Right renal pelvis (tissue), 4 donors: ENCODE measurements around the gene MYZAP. TPM values are rescaled to one million over a fixed set of nuclear protein-coding genes. Genes with fewer than 3 reads are reported as not detected.
"Not testable (repeated sequence)": the region's sequence is repeated elsewhere in the genome, so short reads cannot be mapped to it uniquely, and the experiment has no call there.

Experiments
- DNase-seq, 4 donors: peaks; one replicate each; pipeline ENCODE4 v3.0.0-alpha.2; 2013; ENCODE audit warnings: low read depth in 4 of 4, low spot score in 3 of 4, missing footprints in 1 of 4
- polyA plus RNA-seq, 4 donors: library from polyadenylated mRNA; unstranded; fragments of 120-200 nt; gene quantifications; one replicate each; pipeline ENCODE4 v1.2.1, GENCODE V29; 2013; ENCODE audit not compliant: insufficient read length in 4 of 4

The MYZAP gene
- polyA plus RNA-seq, 4 donors: 7.2 to 9.7 (median 9.0) TPM

DNA sequence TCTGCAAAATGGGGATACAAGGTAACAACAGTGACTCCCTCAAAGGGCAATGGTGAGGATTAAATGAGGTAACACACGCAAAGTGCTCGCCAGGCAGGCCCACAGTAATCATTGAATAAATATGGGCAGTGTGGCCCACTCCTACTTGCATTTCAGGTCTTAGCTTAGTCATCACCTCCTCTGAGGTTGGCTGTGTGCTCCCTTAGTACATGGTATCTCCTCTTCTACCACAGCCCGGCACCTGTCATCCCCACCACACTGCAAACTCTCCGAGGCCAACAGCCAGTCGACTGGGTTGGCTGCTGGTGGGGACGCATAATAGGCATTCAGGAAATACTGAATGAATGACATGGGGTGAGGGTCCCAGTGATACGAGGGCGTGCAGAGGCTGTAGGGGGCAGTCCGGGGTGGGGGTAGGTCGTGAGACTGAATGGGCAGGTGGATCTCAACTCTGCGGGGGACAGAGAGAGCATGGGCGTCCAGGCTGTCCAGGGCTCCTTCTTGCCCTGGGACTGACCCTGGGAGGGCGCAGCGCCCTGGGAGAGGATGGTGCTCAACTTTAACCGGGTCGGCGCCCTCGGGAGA lies 375 bp upstream of the MYZAP start:
- no peak for DNase-seq

DNA sequence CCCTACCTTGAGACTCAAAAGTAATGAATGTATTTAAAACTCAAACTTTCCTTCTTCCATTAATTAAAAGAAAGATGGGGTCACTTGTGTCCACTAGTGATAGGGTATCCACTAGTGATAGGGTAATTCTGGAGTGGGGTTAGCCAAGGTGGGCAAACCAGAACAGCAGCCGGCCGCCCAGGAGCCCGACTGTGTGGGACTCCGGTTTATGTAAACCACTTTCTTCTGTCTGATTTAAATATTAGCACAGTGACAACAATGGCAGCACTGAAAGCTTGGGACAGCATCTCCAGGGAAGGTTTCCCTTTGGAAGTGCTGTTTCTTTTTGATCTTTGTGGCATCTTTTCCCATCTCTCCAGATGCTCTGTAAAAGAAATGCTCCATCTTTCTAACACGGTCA lies 722 bp downstream of the MYZAP start:
- DNase-seq: no peak

DNA sequence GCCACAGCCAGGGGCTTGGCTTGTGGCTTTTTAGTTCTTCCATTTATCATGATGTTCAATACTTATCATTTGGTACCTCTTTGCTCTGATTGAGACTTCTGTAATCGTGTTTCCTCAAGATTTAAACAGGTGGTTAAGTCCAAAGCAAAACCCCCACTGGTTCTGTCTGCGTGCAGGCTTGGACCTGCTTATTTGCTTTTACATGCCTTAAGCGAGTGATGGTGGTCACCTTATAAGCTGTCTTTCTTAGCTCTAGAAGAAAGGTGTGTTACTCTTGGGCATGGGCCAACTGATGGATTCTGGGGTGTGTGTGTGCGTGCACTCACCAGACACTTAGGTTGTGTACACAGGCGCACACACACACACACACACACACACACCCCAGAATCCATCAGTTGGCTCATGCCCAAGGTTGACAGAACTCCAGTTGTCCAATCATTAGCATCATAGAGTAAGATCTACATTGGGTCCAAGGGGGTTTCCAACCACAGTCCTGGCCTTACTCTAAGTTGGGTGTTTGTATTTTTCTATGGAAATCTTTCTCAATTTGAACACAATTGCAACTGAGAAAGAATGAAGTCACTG lies 1.2 kb downstream of the MYZAP start:
- no peak for DNase-seq

DNA sequence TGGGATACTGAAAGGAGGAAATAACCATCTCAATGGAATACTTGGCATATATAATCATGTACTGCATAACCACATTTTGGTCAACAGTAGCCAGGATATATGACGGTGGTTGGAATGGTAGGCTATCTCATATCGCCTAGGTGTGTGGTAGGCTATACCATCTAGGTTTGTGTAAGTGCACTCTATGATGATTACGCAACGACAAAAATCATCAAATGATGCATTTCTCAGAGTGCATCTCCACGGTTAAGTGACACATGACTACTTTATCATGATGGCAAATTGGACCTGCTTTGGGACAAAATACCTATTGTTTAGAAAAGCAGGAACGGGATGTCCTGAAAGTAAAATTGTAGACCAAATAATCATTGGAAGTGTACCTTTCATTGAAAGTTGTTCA lies 2.8 kb downstream of the MYZAP start:
- no peak for DNase-seq

DNA sequence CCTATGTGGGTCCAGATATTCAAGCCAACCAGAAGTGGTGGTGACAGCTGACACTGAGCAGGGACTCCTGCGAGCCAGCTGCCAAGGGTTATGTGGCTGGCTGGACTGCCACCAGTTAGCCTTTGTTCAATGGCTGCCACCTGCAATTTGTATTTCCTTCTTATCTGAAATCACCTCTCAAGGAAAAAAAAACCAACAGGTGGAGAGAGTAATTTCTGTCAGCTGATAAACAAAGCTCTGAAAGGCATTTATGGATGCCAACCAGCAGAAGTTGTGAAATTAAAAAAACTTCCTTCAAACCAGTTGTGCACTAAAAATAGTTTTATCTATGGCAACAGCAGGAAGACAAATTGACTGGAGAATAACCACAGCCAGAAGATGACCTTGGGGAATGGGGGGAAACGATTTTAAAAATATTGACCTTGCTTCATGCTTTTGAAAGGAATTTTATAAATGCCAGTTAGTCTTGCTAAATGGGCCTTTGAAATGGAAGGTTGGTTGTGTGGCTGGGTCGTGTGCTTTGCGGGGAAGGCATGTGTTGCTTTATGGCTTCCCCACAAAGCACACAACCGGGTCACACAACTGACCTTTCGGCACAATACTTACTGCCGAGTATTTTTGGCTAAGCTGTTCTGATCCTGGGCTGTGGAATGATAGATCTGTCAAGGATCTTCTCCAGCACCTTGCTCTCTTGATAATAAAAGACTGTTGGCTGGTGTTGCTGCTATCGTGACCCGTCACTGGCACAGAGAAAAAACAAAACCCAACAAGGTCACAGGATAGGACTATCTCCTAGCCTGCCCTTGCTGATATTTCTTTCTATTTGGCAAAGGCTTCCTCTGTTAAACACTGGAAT lies 3.5 kb downstream of the MYZAP start:
- DNase-seq: no peak

DNA sequence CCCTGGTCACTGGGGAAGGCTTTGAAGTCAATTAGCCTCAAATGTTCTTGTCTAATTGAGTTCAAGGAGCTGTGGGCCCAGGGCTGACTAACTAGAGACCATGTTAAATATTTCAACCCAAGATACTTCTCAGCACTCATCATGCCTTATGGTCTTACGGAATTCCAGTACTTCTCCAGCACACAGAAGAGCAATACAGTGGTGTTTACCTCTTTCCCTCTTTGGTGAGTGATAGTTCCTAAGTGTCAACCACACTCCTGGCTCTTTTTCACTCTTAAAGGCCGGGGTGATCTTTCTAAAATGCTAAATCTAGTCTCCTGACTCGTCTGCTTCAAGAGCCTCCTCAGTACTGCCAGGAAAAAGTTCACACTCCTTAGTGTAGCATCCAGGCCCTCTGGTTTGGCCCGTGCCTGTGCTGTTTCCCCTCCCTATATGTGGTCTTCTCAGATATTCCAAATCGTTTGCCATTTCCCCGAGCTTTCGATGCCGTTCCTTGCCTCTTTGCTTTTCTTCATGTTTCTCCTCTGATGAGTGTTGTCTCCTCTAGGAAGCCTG lies 4.7 kb downstream of the MYZAP start:
- DNase-seq: no peak

DNA sequence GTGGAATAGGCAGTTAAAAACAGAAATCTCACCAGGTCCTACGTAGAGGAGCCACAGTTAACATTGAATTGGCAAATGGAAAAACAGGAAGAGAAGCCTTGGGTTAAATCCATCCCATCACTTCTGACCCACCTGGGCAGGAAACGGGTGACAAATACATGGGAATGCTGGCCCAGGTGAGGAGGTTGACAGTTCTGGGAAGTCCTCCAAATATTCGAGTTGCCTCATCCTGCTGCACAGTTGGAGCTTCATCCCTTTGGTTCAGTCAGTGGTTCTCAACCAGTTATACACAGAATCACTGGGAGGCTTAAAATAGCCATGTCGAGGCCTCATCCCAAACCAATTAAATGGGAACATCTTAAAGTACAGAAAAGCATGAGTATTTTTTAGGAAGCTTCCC lies 5.3 kb downstream of the MYZAP start:
- no peak for DNase-seq

DNA sequence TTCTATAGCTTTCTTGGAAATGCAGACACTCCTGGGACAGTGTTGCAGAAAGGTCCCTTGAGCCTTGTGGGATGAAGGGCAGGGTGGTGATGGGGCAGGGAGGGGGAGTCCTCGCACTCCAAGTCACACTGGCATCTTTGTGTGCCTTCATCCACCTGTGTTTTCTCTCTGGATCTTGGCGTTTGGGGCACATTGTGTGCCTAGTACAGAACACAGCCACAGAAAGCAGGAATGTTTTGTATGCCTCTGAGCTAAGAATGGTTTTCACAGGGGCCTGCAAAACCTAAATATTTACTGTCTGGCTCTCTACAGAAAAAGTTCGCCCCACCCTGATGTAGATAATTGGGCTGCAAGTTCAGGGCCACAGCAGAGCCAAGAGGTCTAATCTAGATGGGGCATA lies 5.7 kb downstream of the MYZAP start:
- no peak for DNase-seq

DNA sequence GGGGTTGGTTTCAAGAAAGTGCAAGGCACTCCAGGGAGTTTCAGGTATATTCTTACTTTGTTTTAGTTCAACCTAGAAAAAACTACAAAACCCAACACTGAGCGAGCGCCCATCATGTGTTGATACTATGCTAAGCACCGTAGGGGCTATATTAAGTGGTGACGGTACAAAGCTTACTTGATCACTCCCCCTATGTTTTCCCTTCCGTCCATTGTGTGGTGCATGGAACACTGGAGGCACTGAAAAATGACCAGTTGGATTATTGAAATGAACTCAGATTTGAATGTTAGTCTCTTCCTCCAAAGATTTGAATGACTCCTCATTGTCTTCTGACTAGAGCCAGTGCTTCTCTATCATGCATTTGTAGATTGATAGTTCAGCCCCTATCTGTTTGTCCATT lies 6.6 kb downstream of the MYZAP start:
- DNase-seq: no peak

DNA sequence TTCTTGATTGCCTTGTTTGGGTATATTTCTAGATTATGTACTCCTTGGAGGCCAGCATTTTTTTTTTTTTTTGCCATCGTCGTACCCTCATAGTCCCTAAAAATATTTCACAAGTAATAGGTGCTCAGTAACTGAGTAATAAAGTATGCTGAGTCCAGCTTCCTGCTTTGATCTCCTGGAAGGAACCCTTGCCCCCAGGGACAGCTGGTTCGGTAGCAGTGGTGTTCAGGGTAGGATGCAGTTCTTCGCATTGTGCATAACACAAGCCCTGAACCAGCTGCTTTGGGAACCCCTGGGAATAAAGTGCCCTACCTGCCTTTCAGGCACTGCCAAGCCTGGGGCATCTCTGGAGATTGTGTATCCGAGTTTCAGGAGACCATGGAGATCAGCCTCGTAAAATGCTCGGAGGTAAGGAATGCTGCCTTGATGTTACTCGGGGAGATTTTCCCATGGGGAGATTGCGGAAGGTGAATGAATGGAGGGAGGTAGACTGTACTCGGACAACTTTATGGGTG lies 7.6 kb downstream of the MYZAP start:
- DNase-seq: no peak

DNA sequence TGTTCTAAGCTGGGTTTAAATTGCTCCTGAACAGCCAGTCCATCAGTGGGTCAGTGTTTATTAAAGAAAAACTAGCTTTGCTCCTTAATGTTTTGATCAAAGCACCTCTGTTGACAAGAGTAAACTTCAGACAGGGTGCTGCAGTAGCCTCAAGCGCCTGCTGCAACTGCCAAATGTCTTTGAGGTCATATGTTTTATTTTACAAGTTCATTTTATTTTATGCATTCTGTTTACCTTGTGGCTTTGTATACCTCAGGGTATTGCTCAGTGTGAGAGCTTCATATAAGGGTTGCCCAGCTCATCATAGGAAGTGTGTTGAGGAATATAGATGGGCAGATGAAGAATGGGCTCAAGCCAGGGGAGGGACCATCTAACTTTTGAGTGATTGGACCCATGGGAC lies 8.5 kb downstream of the MYZAP start:
- no peak for DNase-seq

DNA sequence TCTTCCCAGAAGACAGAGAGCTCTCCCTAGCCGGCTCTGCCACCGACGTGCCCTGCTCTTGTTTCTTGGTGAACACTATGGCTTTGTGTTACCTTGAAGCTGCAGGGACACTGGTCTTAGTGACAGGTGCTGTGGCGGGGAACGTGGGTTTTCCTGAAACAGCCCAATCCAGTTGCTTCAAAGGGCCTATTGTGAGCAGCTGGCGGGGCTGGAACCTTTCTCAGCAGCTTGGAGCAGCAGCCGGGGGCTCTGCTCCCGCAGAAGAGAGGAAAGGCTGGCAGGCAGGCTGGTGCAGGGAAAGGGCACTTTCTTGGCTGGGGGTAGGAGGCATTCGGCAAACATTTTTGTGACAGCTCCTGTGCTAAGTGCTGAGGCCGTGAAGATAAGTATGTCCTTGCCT lies 12.8 kb downstream of the MYZAP start:
- DNase-seq: no peak

DNA sequence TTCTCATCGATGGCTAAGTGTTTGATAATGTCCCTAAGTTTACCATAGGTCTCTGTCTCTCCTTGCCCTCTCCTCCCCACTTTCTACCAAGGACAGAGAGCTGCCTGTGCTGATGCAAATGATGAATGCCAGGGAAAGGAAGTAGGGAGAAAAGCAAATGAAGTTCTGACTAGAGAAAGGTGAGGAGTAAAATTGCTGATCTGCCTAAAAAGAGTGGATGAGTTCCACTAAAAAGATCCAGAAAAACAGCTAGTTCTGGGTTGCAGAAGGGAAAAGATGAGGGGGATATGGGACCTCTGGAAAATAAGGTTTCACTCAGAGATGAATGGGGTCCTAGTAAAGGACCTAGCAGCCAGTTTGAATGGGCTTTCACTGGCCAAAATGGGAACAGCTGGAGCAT lies 13.8 kb downstream of the MYZAP start:
- no peak for DNase-seq

DNA sequence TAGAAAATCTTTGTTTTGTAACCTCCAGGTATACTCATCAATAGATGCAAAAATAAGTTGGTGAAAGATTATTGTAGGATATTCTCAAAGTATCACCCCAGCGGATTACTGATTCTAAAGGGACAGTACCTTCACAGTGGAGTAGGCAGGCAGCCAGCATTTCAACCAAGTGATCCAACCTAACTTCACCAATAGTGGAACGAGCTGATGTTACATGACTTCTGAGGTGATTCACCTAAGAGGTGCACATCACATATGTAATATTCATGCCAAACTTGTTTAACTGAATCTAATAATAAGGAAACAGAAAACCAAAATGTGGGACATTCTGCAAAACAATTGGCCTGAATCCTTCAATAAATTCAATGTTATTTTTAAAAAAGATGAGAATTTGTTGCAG lies 14.3 kb downstream of the MYZAP start:
- DNase-seq: no peak

DNA sequence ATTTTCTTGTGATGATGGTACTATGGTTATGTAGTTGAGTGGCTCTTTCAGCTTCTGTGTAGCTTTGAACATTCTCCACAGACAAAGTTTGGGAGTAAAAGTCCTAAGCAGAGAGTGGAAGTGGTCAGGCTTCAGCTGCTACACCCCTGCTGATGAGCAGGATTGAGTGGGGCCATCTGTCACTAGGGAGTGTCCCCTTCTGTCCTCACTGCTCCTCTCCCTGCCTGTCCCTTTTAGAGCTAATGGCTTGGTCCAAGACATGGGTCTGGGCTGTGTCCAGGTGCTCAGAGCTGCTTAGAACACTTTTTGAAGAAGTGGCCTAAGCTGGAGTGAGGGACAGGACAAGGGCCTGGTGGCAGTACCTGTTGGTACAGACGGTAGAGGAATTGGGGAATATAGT lies 15.1 kb downstream of the MYZAP start:
- DNase-seq: no peak

DNA sequence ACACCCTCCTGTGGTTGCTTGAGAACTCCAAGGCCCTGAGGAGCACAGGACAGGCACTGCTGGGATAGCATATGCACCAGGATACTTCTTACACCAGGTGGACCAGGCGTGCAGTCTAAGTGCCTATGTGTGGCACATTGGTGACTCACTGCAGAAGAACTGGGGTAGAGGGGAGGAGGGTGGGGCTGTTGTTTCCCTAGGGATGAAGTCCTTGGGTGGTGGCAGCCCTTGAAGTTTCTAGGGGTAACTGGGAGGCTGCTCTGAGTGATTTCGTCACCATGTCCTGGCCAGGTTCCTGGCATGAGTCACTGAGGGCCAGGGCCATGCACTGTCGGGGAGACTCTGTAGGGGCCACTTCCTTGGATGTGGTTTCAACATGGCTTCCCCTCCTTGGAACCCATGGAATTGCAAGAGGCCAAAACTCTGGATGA lies 15.9 kb downstream of the MYZAP start:
- no peak for DNase-seq

DNA sequence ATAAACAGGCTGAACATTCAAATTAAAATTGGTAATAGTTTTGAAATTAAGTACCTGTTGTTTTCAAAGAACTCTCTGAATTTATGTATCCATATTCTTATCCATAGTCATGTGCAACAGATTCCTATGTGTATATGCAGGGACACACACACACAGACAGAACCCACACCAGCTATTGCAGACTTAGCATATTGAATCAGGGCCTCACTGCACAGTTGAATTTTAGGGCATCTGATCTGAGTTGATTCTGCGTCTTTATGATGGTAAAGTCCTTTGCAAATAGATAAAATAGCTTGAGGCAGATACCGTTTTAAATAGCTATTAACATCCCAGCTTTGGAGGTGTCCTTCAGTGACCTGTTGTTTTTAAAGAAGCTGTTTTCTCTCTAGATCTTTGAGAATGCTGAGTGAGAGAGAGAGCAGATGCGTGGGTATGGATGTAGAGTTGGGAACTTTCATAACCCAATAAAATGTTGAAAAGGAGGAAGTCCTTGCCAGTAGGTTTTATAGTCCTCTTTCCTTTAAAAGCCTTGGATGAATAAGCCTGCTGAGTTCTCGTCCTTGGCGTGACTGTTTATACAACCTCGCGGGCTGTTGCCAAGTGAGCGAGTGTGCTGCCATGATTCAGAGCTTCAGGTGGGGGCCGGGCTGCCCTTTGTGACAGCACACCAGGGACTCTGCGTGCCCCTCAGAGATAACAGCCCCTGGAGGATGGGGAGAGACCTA lies 18.3 kb downstream of the MYZAP start:
- no peak for DNase-seq

DNA sequence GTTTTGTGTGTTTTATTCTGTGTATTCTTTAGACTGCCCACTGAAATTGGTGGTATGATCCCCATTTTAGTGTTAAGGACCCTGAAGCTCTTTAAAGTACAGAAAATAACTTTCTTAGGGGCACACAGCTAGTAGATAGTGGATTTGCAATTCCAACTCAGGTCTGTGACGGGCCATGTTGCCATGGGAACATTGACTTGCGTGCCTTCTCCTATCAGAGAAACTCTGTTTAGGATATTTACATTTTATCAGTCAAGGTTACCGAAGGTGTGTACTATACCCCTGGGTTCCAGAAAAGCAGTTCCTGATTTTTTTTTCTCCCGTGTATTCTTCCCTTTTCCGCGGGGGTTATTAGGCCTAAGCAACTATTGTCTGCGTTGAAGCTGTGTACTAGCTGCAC lies 19.4 kb downstream of the MYZAP start:
- DNase-seq: no peak

DNA sequence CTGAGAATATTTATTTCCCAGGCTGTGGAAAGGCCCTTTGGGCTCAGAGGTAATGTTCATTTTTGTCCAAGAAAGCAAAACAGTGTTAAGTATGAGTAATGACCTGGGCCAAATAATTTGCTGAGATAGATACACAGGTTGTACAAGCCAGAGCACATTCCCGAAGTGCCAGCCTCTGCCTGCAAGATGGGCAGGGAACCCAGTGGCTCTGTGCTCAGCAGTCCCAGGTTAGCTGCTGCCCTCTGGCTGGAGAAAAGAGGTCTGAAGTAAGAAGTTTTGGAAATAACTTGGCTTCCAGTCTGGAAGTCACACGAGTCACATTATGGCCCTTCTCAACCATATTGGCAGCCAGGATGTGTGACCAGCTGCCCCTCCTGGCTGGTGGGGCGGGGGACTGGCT lies 20.2 kb downstream of the MYZAP start:
- no peak for DNase-seq

DNA sequence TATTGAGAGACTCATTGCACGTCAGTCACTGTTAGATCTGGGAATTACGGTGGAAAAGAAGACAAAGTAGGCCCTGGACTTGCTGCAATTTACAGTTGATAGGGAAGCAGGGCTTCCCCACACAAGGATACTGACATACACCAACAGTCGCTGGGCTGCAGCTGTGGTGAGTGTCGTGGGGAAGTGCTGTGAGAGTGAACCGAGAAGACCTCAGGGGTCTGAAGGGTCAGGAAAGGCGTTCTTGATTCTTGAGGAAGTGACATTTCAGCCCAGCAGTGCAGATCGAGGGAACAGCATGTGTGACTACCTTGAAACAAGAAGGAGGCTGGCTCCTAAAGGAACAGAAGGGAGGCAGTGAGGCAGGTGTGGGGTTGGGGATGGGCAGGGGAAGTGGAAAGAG lies 22.5 kb downstream of the MYZAP start:
- DNase-seq: no peak

DNA sequence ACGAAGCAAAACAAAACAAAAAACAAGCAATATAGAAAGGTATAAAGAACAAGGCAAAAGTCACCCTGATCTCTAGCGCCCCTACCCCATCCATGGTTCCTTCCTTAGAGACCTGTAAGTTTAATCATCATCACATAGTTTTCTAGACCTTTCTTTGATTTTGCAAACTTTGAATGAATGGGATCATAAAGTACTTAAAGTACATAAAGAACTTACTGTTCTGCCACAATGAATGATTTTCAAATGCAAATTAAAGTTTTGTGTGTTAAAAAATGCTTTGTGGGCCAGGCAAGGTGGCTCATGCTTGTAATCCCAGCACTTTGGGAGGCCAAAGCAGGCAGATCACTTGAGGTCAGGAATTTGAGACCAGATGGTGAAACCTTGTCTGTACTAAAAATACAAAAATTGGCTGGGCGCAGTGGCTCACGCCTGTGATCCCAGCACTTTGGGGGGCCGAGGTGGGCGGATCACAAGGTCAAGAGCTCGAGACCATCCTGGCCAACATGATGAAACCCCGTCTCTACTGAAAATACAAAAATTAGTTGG lies 24.3 kb downstream of the MYZAP start:
- not testable (repeated sequence) for DNase-seq
